A549 (cell line): ENCODE data around the gene MTHFR.

Experiments
- CHD2 ChIP-seq: fragments of 150-350 bp; IDR thresholded peaks from 2 replicates; pipeline ENCODE4 v1.6.1; 2014; ENCODE audit warnings: low read length; ENCODE audit not compliant: partially characterized antibody
- ESRRA ChIP-seq: fragments of 150-350 bp; IDR thresholded peaks from 2 replicates; pipeline ENCODE4 v1.6.1; 2014; ENCODE audit warnings: mild to moderate bottlenecking, low read length, borderline replicate concordance
- JUNB ChIP-seq: fragments of >200 bp; sonication (Bioruptor Twin); formaldehyde crosslinking; IDR thresholded peaks from 2 replicates; pipeline ENCODE4 v1.6.1; 2016
- KDM1A ChIP-seq: fragments of 200-600 bp; sonication (generic); IDR thresholded peaks from 2 replicates; pipeline ENCODE4 v1.6.1; 2016; ENCODE audit warnings: low read depth, mild to moderate bottlenecking
- MAX ChIP-seq: IDR thresholded peaks from 2 replicates; pipeline ENCODE4 v1.6.1; 2012
- POLR2A ChIP-seq: IDR thresholded peaks from 2 replicates; pipeline ENCODE4 v1.6.1; 2012; ENCODE audit warnings: mild to moderate bottlenecking, low read length
- POLR2AphosphoS2 ChIP-seq: conservative IDR thresholded peaks from 2 replicates; pipeline ENCODE4 v1.6.1; 2012; ENCODE audit warnings: low read length, improper control_type of control experiment, inconsistent platforms
- TF ChIP-seq, protein P1 (sequence below): fragments of >200 bp; sonication (Bioruptor Twin); formaldehyde crosslinking; IDR thresholded peaks from 3 replicates; pipeline ENCODE4 v1.5.1; 2016

GRCh38 chr1:11802973-11803885 is 2.5 kb downstream of the MTHFR start:
- TF ChIP-seq, protein P1, sequence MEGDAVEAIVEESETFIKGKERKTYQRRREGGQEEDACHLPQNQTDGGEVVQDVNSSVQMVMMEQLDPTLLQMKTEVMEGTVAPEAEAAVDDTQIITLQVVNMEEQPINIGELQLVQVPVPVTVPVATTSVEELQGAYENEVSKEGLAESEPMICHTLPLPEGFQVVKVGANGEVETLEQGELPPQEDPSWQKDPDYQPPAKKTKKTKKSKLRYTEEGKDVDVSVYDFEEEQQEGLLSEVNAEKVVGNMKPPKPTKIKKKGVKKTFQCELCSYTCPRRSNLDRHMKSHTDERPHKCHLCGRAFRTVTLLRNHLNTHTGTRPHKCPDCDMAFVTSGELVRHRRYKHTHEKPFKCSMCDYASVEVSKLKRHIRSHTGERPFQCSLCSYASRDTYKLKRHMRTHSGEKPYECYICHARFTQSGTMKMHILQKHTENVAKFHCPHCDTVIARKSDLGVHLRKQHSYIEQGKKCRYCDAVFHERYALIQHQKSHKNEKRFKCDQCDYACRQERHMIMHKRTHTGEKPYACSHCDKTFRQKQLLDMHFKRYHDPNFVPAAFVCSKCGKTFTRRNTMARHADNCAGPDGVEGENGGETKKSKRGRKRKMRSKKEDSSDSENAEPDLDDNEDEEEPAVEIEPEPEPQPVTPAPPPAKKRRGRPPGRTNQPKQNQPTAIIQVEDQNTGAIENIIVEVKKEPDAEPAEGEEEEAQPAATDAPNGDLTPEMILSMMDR, result no peak
- TF ChIP-seq POLR2A, result no peak
- TF ChIP-seq ESRRA, result no peak
- TF ChIP-seq MAX, result no peak
- no peak for TF ChIP-seq CHD2
- TF ChIP-seq POLR2AphosphoS2, result no peak
- TF ChIP-seq KDM1A, result no peak
- no peak for TF ChIP-seq JUNB
